H9 (cell line): ENCODE data around the gene DHX30. TPM values are rescaled to one million over a fixed set of nuclear protein-coding genes. Genes with fewer than 3 reads are reported as not detected.

Source experiments
- DNase-seq: peaks from one replicate; pipeline ENCODE4 v3.0.0-alpha.2; 2017
- H2AFZ ChIP-seq: one replicate; pipeline ENCODE4 v1.6.1; 2013; ENCODE audit warnings: mild to moderate bottlenecking, low read length, control low read depth, moderate library complexity
- H2AK5ac ChIP-seq: 2 replicates; pipeline ENCODE4 v1.6.1; 2013; ENCODE audit warnings: low read length, control low read depth, mixed read lengths; ENCODE audit not compliant: insufficient read length
- H2BK120ac ChIP-seq: one replicate; pipeline ENCODE4 v1.6.1; 2013; ENCODE audit warnings: low read depth, mild to moderate bottlenecking, low read length, control low read depth, inconsistent platforms; ENCODE audit not compliant: poor library complexity, severe bottlenecking
- H2BK12ac ChIP-seq: 2 replicates; pipeline ENCODE4 v1.6.1; 2013; ENCODE audit warnings: low read length, control low read depth, mixed read lengths, low read depth; ENCODE audit not compliant: insufficient read length
- H2BK15ac ChIP-seq: 2 replicates; pipeline ENCODE4 v1.6.1; 2013; ENCODE audit warnings: low read depth, low read length, control low read depth
- H2BK20ac ChIP-seq: one replicate; pipeline ENCODE4 v1.6.1; 2013; ENCODE audit warnings: low read depth, mild to moderate bottlenecking, low read length, control low read depth, inconsistent platforms; ENCODE audit not compliant: poor library complexity, severe bottlenecking
- H2BK5ac ChIP-seq: 2 replicates; pipeline ENCODE4 v1.6.1; 2013; ENCODE audit warnings: low read length, control low read depth, mixed read lengths; ENCODE audit not compliant: insufficient read length
- H3K14ac ChIP-seq: 2 replicates; pipeline ENCODE4 v1.6.1; 2013; ENCODE audit warnings: low read length, control low read depth; ENCODE audit not compliant: insufficient read depth
- H3K18ac ChIP-seq: 2 replicates; pipeline ENCODE4 v1.6.1; 2013; ENCODE audit warnings: low read depth, mild to moderate bottlenecking, mixed read lengths, low read length, control low read depth; ENCODE audit not compliant: insufficient read length
- H3K23ac ChIP-seq: 2 replicates; pipeline ENCODE4 v1.6.1; 2013; ENCODE audit warnings: low read length, control low read depth, mixed read lengths, low read depth; ENCODE audit not compliant: insufficient read length
- H3K23me2 ChIP-seq: 2 replicates; pipeline ENCODE4 v1.6.1; 2013; ENCODE audit warnings: low read depth, mild to moderate bottlenecking, mixed read lengths, low read length, control low read depth; ENCODE audit not compliant: insufficient read length, poor library complexity, severe bottlenecking
- H3K27ac ChIP-seq: 2 replicates; pipeline ENCODE4 v1.5.1; 2013; ENCODE audit warnings: low read length, control low read depth, mixed read lengths, low read depth; ENCODE audit not compliant: insufficient read length
- H3K27me3 ChIP-seq: 2 replicates; pipeline ENCODE4 v1.6.1; 2013; ENCODE audit warnings: low read length, control low read depth, inconsistent platforms; ENCODE audit not compliant: insufficient read depth
- H3K4ac ChIP-seq: 2 replicates; pipeline ENCODE4 v1.6.1; 2013; ENCODE audit warnings: low read depth, mild to moderate bottlenecking, control low read depth, inconsistent platforms, low read length, moderate library complexity
- H3K4me1 ChIP-seq: 2 replicates; pipeline ENCODE4 v1.6.1; 2013; ENCODE audit warnings: low read length, control low read depth, inconsistent platforms; ENCODE audit not compliant: insufficient read depth
- H3K4me2 ChIP-seq: 2 replicates; pipeline ENCODE4 v1.6.1; 2013; ENCODE audit warnings: low read length, control low read depth, mixed read lengths; ENCODE audit not compliant: insufficient read length, insufficient read depth
- H3K56ac ChIP-seq: 2 replicates; pipeline ENCODE4 v1.6.1; 2013; ENCODE audit warnings: low read depth, mild to moderate bottlenecking, mixed read lengths, low read length, control low read depth; ENCODE audit not compliant: insufficient read length
- H3K79me1 ChIP-seq: 2 replicates; pipeline ENCODE4 v1.6.1; 2013; ENCODE audit warnings: low read depth, mild to moderate bottlenecking, moderate library complexity, low read length, control low read depth, inconsistent platforms; ENCODE audit not compliant: insufficient read depth, poor library complexity, severe bottlenecking
- H3K79me2 ChIP-seq: 2 replicates; pipeline ENCODE4 v1.6.1; 2013; ENCODE audit warnings: low read length, control low read depth, inconsistent platforms; ENCODE audit not compliant: insufficient read depth
- H3K9ac ChIP-seq: 2 replicates; pipeline ENCODE4 v1.6.1; 2013; ENCODE audit warnings: low read length, control low read depth, mixed read lengths; ENCODE audit not compliant: insufficient read length; ENCODE audit errors: extremely low read depth
- H3K9me3 ChIP-seq: one replicate; pipeline ENCODE4 v1.6.1; 2013; ENCODE audit warnings: low read depth, low read length, inconsistent platforms; ENCODE audit not compliant: control insufficient read depth
- H3T11ph ChIP-seq: one replicate; pipeline ENCODE4 v1.6.1; 2013; ENCODE audit warnings: mild to moderate bottlenecking, low read length, control low read depth, inconsistent platforms
- H4K20me1 ChIP-seq: one replicate; pipeline ENCODE4 v1.6.1; 2013; ENCODE audit not compliant: control insufficient read depth, insufficient read length, insufficient read depth
- H4K5ac ChIP-seq: 2 replicates; pipeline ENCODE4 v1.6.1; 2013; ENCODE audit warnings: low read depth, mild to moderate bottlenecking, mixed read lengths, low read length, control low read depth; ENCODE audit not compliant: insufficient read length
- H4K8ac ChIP-seq: replicated peaks from 2 replicates; pipeline ENCODE4 v1.6.1; 2013; ENCODE audit warnings: low read length, control low read depth, mixed read lengths, low read depth; ENCODE audit not compliant: insufficient read length
- H4K91ac ChIP-seq: 2 replicates; pipeline ENCODE4 v1.6.1; 2013; ENCODE audit warnings: low read depth, mild to moderate bottlenecking, moderate library complexity, mixed read lengths, low read length, control low read depth; ENCODE audit not compliant: insufficient read length
- H3K27ac Mint-ChIP-seq, 3 experiments: 2 replicates in 2 of 3; 3 replicates in 1 of 3; pipeline ENCODE4 v1.8.0; 2020 to 2021; ENCODE audit warnings: mixed read lengths in 3 of 3, mild to moderate bottlenecking in 1 of 3, moderate library complexity in 1 of 3
- H3K27me3 Mint-ChIP-seq: 2 replicates; pipeline ENCODE4 v1.8.0; 2021; ENCODE audit warnings: low read depth, mild to moderate bottlenecking, moderate library complexity, mixed read lengths
- H3K36me3 Mint-ChIP-seq, 3 experiments: 2 replicates in 2 of 3; 3 replicates in 1 of 3; pipeline ENCODE4 v1.8.0; 2020 to 2021; ENCODE audit warnings: low read depth in 3 of 3, mixed read lengths in 3 of 3; ENCODE audit not compliant: insufficient read depth in 1 of 3
- H3K4me1 Mint-ChIP-seq, 2 experiments: 2 replicates each; pipeline ENCODE4 v1.8.0; 2020; ENCODE audit warnings: mixed read lengths in 2 of 2
- H3K4me3 Mint-ChIP-seq, 2 experiments: 2 replicates in 1 of 2; 3 replicates in 1 of 2; pipeline ENCODE4 v1.8.0; 2020 to 2021; ENCODE audit warnings: mild to moderate bottlenecking in 2 of 2, mixed read lengths in 2 of 2, moderate library complexity in 1 of 2
- H3K9me3 Mint-ChIP-seq, 2 experiments: 2 replicates in 1 of 2; 3 replicates in 1 of 2; pipeline ENCODE4 v1.8.0; 2020; ENCODE audit warnings: mild to moderate bottlenecking in 2 of 2, mixed read lengths in 2 of 2, moderate library complexity in 1 of 2
- WGBS: extraction: QIAGEN DNeasy Blood & Tissue Kit; methylation state at CpG from one replicate; pipeline ENCODE4 v1.1.7; 2013; ENCODE audit warnings: missing lambda C conversion rate, low lambda C conversion rate, mixed read lengths; ENCODE audit not compliant: insufficient read length; ENCODE audit errors: extremely low coverage; 5-methylcytosine and 5-hydroxymethylcytosine counted together
- total RNA-seq: library from RNA; stranded (reverse); gene quantifications from 2 replicates; pipeline ENCODE4 v1.2.1, GENCODE V29; 2021
- TF ChIP-seq, protein P1 (sequence below): fragments of 200-600 bp; sonication (generic); conservative IDR thresholded peaks from 3 replicates; pipeline ENCODE4 v1.8.0; 2021; ENCODE audit warnings: antibody characterized with exemption, mild to moderate bottlenecking

The DHX30 gene
- total RNA-seq, 1 experiment from 2014 or later, result 107 TPM

- Histone ChIP-seq H2BK120ac (no peak overlapping the region), H3K4ac (no peak overlapping the region), H3K9me3 (no peaks in the 10 kb centered on the region), H2BK12ac (no peak overlapping the region), H3K23ac (no peak overlapping the region), H3K14ac (no peak overlapping the region), H3K18ac (no peak overlapping the region), H3K79me1 (no peaks in the 10 kb centered on the region), H4K8ac (no peak overlapping the region), H2BK5ac (no peak overlapping the region), H3T11ph (no peak overlapping the region), H3K9ac (no peak overlapping the region), H3K27me3 (no peaks in the 10 kb centered on the region), H3K56ac (no peak overlapping the region), H2BK15ac (no peak overlapping the region), H3K4me2 (peak overlapping the region; percentile 77), H3K4me1 (no peaks in the 10 kb centered on the region), H2AK5ac (no peak overlapping the region), H4K20me1 (no peaks in the 10 kb centered on the region), H4K91ac (no peak overlapping the region), H2BK20ac (no peak overlapping the region), H3K23me2 (peaks cover 6% of the 10 kb centered on the region), H2AFZ (no peak overlapping the region), H3K79me2 (peaks cover 65% of the 10 kb centered on the region), H4K5ac (no peak overlapping the region), H3K27ac (no peak overlapping the region)
- TF ChIP-seq, protein P1, sequence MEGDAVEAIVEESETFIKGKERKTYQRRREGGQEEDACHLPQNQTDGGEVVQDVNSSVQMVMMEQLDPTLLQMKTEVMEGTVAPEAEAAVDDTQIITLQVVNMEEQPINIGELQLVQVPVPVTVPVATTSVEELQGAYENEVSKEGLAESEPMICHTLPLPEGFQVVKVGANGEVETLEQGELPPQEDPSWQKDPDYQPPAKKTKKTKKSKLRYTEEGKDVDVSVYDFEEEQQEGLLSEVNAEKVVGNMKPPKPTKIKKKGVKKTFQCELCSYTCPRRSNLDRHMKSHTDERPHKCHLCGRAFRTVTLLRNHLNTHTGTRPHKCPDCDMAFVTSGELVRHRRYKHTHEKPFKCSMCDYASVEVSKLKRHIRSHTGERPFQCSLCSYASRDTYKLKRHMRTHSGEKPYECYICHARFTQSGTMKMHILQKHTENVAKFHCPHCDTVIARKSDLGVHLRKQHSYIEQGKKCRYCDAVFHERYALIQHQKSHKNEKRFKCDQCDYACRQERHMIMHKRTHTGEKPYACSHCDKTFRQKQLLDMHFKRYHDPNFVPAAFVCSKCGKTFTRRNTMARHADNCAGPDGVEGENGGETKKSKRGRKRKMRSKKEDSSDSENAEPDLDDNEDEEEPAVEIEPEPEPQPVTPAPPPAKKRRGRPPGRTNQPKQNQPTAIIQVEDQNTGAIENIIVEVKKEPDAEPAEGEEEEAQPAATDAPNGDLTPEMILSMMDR, result no peak
- Mint-ChIP-seq H3K36me3 (peaks cover 11 to 23% (median 23%) of the 10 kb centered on the region in 3 experiments), H3K4me3 (no peak overlapping the region), H3K27ac (no peak overlapping the region), H3K9me3 (no peaks in the 10 kb centered on the region; a peak in 1 of 5 replicates), H3K4me1 (peaks cover 15 to 20% of the 10 kb centered on the region in 2 experiments), H3K27me3 (no peaks in the 10 kb centered on the region)
- no peak for DNase-seq
- no CpG with 5 or more reads among the region's 3 CpGs for WGBS
Observed at GRCh38 chr3:47778746-47779145, 24.2 kb upstream of the DHX30 start.
